Omental fat pad (tissue), 4 donors: ENCODE data around the gene KSR1. TPM values are rescaled to one million over a fixed set of nuclear protein-coding genes. Genes with fewer than 3 reads are reported as not detected.
"Not testable (repeated sequence)": the region's sequence is repeated elsewhere in the genome, so short reads cannot be mapped to it uniquely, and the experiment has no call there.

Source experiments
- ATAC-seq: fragments of 150-250 bp; one replicate; pipeline ENCODE4 v1.9.1; 2016; ENCODE audit warnings: mild to moderate bottlenecking, moderate library complexity; ENCODE audit not compliant: low FRiP score
- DNase-seq: peaks from one replicate; pipeline ENCODE4 v3.0.0-alpha.2; 2019; ENCODE audit warnings: low spot score
- CTCF ChIP-seq, 3 donors: fragments of 450-650 bp; IDR thresholded peaks; one replicate each; pipeline ENCODE4 v1.5.1; 2016 to 2017; ENCODE audit warnings: antibody characterized with exemption in 3 of 3, mild to moderate bottlenecking in 3 of 3, moderate library complexity in 2 of 3
- total RNA-seq, 4 donors: library from RNA; depleted of rRNA; stranded (reverse); fragments of >200 nt; gene quantifications; one replicate each; pipeline ENCODE4 v1.1.0, GENCODE V29; 2016

KSR1 gene
- total RNA-seq, 4 donors from 2014 or later, result 25.8 to 42.3 (median 33.9) TPM

DNA sequence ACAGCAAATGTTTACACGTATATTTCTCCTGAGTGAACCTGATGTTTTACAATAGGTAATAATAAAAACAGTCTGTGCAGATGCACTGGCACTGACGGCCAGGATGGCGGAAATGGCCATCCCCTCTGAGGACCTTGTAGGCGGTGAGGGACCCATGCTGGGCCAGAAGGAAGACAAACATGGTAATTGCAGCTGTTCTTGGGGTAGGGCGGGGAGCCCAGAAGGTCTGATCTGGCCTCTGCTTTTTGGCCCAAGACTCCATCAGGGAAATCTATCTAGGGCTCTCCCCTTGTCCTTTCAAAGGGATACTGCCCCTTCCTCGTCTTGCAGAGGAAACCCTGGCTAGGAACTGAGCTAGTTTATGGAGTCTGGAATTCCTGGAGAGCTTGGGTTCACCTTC is 167.4 kb downstream of the KSR1 start:
- ATAC-seq (no peak), DNase-seq (no peak)
- no peak for TF ChIP-seq CTCF (IDR thresholded peaks at IDR 0.05)

DNA sequence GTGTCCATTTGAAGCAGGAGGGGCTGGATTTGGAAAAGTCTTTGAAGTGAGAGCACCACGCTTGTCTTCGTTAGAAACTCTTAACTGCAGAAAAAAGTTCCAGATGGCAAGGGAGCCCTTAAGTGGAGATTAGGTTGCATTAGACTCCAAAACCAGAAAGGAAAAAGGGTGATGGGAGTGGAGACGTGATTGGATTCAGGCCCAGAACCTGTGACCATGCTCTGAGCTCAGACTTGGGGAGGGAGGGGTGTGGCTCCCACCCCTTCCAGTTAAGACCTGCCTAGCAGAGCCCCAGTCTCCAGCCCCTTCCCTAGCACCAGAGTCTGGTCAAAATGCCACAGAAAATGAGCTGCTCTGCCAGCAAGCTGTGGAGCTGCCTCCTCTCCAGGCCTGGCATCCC is 168.3 kb downstream of the KSR1 start:
- DNase-seq, result no peak
- no peak for ATAC-seq
- TF ChIP-seq CTCF (IDR thresholded peaks at IDR 0.05), result no peak

DNA sequence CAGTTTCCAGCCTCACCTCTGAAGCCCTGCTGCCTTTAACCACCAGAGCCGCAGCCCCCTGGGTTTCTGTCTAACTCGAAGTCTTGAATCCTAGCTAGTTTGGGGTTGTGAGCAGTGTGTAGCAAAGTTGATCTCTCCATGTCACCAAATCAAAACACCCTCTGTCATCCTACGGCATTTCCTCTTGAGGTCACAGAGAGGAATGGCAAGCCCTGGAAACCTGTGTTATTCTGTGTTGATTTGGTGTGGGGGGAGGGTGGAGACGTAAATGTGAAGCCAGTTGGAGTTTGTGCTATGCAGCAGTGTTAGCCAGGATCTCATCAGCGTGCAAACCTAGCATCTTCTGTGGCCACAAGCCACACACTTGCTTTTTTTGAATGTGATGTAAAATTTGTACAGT is 169.6 kb downstream of the KSR1 start:
- DNase-seq, result no peak
- no peak for TF ChIP-seq CTCF (IDR thresholded peaks at IDR 0.05)

GRCh38 chr17:27627514-27627913 is 171.3 kb downstream of the KSR1 start:
- TF ChIP-seq CTCF (IDR thresholded peaks at IDR 0.05), result no peak
- ATAC-seq (no peak), DNase-seq (no peak)

More for the DNA sequence above, 169.6 kb downstream of the KSR1 start:
- no peak for ATAC-seq

DNA sequence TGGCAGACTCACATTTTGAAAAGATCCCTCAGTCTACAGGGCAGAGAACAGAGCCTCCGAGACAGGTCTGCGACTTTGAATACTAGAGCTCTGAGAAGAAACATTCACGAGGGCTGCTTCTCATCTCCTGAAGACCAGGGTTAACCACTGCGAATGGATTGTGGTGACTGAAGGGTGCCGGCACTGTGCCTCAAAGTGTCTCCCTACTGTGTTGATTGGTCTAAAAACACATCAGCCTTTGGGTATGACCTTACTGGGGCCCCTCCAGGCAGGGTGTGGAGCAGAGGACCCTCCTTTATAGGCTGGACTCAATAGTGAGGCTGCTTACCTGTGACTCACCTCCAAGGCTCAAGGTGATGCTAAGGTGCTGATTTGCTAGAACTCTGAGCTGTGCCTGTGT is 172.1 kb downstream of the KSR1 start:
- ATAC-seq (no peak), DNase-seq (no peak)
- TF ChIP-seq CTCF (IDR thresholded peaks at IDR 0.05), result no peak

GRCh38 chr17:27629260-27629659 is 173.0 kb downstream of the KSR1 start:
- DNase-seq, ATAC-seq: not testable (repeated sequence)

GRCh38 chr17:27630607-27631410 is 174.6 kb downstream of the KSR1 start, which contains the start of gene LGALS9:
TSS of gene LGALS9 (plus strand) at chr17:27631188. CDS start at chr17:27631266, 78 bp downstream.
- no peak for TF ChIP-seq CTCF (IDR thresholded peaks at IDR 0.05)
- DNase-seq (no peak), ATAC-seq (no peak)
